Measurements from ENCODE around the gene XIAP.

GRCh38 chrX:123833387-123833786 is 26.5 kb upstream of the XIAP start:
- TF ChIP-seq CTCF (IDR thresholded peaks at IDR 0.05): peak; percentile 64 to 80 (median 75)
- no peak for TF ChIP-seq POLR2AphosphoS5 (IDR thresholded peaks at IDR 0.05)

Data from transverse colon (tissue), 4 donors.